Endodermal cell (in vitro differentiated cells): ENCODE results near the gene LRRC23. TPM values are rescaled to one million over a fixed set of nuclear protein-coding genes. Genes with fewer than 3 reads are reported as not detected.
"Not testable (repeated sequence)": the region's sequence is repeated elsewhere in the genome, so short reads cannot be mapped to it uniquely, and the experiment has no call there.

Source experiments
- DNase-seq: peaks from one replicate; pipeline ENCODE4 v3.0.0-alpha.2; 2017
- H3K27ac ChIP-seq: 2 replicates; pipeline ENCODE4 v1.5.1; 2013; ENCODE audit warnings: mild to moderate bottlenecking, low read depth, low read length, moderate library complexity
- H3K27me3 ChIP-seq: 2 replicates; pipeline ENCODE4 v1.6.1; 2013; ENCODE audit warnings: mild to moderate bottlenecking, low read length, moderate library complexity; ENCODE audit not compliant: insufficient read depth, control insufficient read depth, poor library complexity, severe bottlenecking
- H3K36me3 ChIP-seq: 2 replicates; pipeline ENCODE4 v1.7.0; 2013; ENCODE audit warnings: mild to moderate bottlenecking, low read length, moderate library complexity; ENCODE audit not compliant: control insufficient read depth, insufficient read depth
- H3K4me1 ChIP-seq: one replicate; pipeline ENCODE4 v1.7.0; 2013; ENCODE audit warnings: low read length; ENCODE audit not compliant: control insufficient read depth, insufficient read depth
- H3K4me3 ChIP-seq: 2 replicates; pipeline ENCODE4 v1.5.1; 2013; ENCODE audit warnings: mild to moderate bottlenecking, low read length, moderate library complexity
- H3K9ac ChIP-seq: 2 replicates; pipeline ENCODE4 v1.6.1; 2013; ENCODE audit warnings: mild to moderate bottlenecking, low read length, moderate library complexity; ENCODE audit not compliant: poor library complexity, severe bottlenecking; ENCODE audit errors: extremely low read depth
- H3K9me3 ChIP-seq: 2 replicates; pipeline ENCODE4 v1.6.1; 2013; ENCODE audit warnings: mild to moderate bottlenecking, low read length, moderate library complexity; ENCODE audit not compliant: control insufficient read depth
- H3K27ac Mint-ChIP-seq: 2 replicates; pipeline ENCODE4 v1.8.0; 2020; ENCODE audit warnings: mixed read lengths
- H3K27me3 Mint-ChIP-seq: 2 replicates; pipeline ENCODE4 v1.8.0; 2021; ENCODE audit warnings: mild to moderate bottlenecking, mixed read lengths; ENCODE audit not compliant: insufficient read depth
- H3K36me3 Mint-ChIP-seq: 2 replicates; pipeline ENCODE4 v1.8.0; 2020; ENCODE audit warnings: low read depth, mixed read lengths
- H3K4me1 Mint-ChIP-seq: 2 replicates; pipeline ENCODE4 v1.8.0; 2020; ENCODE audit warnings: mixed read lengths
- H3K4me3 Mint-ChIP-seq: 2 replicates; pipeline ENCODE4 v1.8.0; 2020; ENCODE audit warnings: mild to moderate bottlenecking, moderate library complexity, mixed read lengths
- H3K9me3 Mint-ChIP-seq: 2 replicates; pipeline ENCODE4 v1.8.0; 2020; ENCODE audit warnings: mild to moderate bottlenecking, mixed read lengths
- WGBS, 2 experiments: methylation state at CpG; one replicate each; pipeline versions ENCODE4 v1.1.5 to v1.1.7; 2013; ENCODE audit warnings: missing lambda C conversion rate in 2 of 2, mixed read lengths in 1 of 2; ENCODE audit not compliant: insufficient coverage in 1 of 2, insufficient read length in 1 of 2; 5-methylcytosine and 5-hydroxymethylcytosine counted together
- total RNA-seq, 2 donors: library from RNA; stranded (reverse); fragmentation: NEBNext Ultra II Directional in 1 of 2; extraction: Animal tissue kit (Norgen Biotek cat#: 25700) in 1 of 2; gene quantifications; 2 replicates in 1 of 2; 3 replicates in 1 of 2; pipeline ENCODE4 v1.2.1, GENCODE V29; 2021
- TF ChIP-seq, protein P1 (sequence below): fragments of 200-600 bp; sonication (generic); conservative IDR thresholded peaks from 2 replicates; pipeline ENCODE4 v1.5.0; 2021; ENCODE audit warnings: antibody characterized with exemption, mild to moderate bottlenecking

LRRC23 gene
- total RNA-seq, 2 donors from 2014 or later: 7.8 to 11.5 TPM

DNA sequence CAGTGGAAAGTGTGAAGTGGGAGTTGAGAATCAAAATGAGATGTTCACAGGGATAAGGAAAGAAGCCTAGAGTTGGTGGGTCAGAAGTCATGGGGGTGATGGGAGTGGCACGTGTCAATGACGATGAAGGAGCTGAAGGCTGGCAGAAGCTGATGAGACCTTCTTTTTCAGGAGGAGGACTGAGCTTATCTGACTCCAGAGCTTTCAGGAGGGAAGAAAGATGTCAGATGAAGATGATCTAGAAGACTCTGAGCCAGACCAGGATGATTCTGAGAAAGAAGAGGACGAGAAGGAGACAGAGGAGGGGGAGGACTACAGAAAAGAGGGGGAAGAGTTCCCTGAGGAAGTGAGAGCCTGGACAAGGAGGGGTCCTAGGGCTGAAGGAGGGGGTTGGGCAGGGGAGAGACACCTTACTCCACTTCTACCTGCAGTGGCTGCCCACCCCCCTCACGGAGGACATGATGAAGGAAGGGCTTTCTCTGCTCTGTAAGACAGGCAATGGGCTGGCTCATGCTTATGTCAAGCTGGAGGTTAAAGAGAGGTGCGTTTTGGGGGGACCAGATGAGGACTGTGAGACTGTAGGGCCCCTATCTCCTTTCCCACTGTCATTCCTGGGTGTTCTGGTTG is 905 bp downstream of the LRRC23 start:
- no peak overlapping the region for H3K4me3 Mint-ChIP-seq
- peaks cover 11% of the 10 kb centered on the region for H3K27me3 Mint-ChIP-seq
- H3K4me1 Mint-ChIP-seq: peaks cover 13% of the 10 kb centered on the region
- peaks cover 7% of the 10 kb centered on the region for H3K4me1 ChIP-seq
- no peak for DNase-seq
- no peaks in the 10 kb centered on the region for H3K36me3 Mint-ChIP-seq
- peak overlapping the region; percentile 91 for H3K4me3 ChIP-seq
- H3K9me3 ChIP-seq: no peaks in the 10 kb centered on the region
- H3K27ac Mint-ChIP-seq: no peak overlapping the region
- H3K9me3 Mint-ChIP-seq: no peaks in the 10 kb centered on the region
- 71 to 92% methylated on average over 2 to 5 of the region's 5 CpGs for WGBS, 2 experiments
- peak overlapping the region; percentile 91 for H3K9ac ChIP-seq
- H3K27me3 ChIP-seq: no peaks in the 10 kb centered on the region
- peak overlapping the region; percentile 96 for H3K27ac ChIP-seq
- TF ChIP-seq, protein P1, sequence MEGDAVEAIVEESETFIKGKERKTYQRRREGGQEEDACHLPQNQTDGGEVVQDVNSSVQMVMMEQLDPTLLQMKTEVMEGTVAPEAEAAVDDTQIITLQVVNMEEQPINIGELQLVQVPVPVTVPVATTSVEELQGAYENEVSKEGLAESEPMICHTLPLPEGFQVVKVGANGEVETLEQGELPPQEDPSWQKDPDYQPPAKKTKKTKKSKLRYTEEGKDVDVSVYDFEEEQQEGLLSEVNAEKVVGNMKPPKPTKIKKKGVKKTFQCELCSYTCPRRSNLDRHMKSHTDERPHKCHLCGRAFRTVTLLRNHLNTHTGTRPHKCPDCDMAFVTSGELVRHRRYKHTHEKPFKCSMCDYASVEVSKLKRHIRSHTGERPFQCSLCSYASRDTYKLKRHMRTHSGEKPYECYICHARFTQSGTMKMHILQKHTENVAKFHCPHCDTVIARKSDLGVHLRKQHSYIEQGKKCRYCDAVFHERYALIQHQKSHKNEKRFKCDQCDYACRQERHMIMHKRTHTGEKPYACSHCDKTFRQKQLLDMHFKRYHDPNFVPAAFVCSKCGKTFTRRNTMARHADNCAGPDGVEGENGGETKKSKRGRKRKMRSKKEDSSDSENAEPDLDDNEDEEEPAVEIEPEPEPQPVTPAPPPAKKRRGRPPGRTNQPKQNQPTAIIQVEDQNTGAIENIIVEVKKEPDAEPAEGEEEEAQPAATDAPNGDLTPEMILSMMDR: no peak
- no peaks in the 10 kb centered on the region for H3K36me3 ChIP-seq

DNA sequence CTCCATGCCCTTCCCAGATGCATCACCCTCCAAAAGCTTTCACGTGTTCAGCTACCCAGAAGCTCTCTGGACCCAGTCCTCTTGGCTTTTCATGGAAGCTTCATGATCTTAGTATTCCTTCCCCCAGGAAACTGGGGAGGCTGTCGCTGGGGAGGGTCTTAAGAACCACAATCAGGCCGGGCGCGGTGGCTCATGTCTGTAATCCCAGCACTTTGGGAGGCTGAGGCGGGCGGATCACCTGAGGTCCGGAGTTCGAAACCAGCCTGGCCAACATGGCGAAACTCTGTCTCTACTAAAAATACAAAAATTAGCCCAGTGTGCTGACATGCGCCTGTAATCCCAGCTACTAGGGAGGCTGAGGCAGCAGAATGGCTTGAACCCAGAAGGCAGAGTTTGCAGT is 3.5 kb downstream of the LRRC23 start:
- not testable (repeated sequence) for H3K27ac ChIP-seq, H3K9me3 ChIP-seq, H3K9me3 Mint-ChIP-seq, H3K27ac Mint-ChIP-seq, DNase-seq, H3K4me1 ChIP-seq, H3K27me3 ChIP-seq, H3K9ac ChIP-seq, H3K36me3 ChIP-seq, H3K4me3 Mint-ChIP-seq, H3K36me3 Mint-ChIP-seq, H3K4me3 ChIP-seq
- H3K27me3 Mint-ChIP-seq: peaks cover 36% of the 10 kb centered on the region
- WGBS, 2 experiments: 94 to 95% methylated on average over 10 to 11 of the region's 11 CpGs
- H3K4me1 Mint-ChIP-seq: peaks cover 14% of the 10 kb centered on the region

DNA sequence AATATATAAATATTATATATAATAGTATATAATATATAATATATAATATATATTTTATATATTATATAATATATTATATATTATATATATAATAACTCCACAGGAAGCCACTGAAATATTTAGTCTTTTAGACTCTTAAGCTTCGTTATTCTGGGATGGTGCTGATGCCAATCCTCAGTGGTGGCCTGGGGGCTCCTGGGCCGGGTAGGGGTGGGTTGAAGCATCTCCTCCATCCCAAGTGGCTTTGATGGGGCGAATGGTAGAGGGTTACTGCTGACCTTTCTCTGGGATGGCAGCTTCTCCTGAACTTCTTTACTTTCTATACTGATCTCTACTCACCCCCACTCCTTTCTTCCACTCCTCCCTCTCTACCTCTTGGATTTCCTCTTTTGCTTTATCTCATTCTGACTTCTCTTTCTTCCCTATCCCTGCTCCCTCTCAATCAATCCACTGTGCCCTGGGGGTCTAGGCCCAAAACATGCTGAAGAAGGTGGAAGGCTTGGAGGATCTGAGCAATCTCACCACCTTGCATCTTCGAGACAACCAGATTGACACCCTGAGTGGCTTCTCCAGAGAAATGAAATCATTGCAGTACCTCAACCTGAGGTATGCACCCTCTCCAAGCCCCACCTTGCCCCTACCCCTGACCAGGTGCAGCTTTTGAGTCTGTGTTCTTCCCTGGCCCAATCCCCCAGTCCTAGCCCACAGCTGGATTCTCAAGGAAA is 5.0 kb downstream of the LRRC23 start:
- Histone ChIP-seq H3K36me3 (no peaks in the 10 kb centered on the region), H3K27me3 (peaks cover 11% of the 10 kb centered on the region), H3K9me3 (no peaks in the 10 kb centered on the region), H3K9ac (no peak overlapping the region), H3K4me1 (no peaks in the 10 kb centered on the region), H3K27ac (no peak overlapping the region), H3K4me3 (no peak overlapping the region)
- TF ChIP-seq, protein P1: no peak
- no peak for DNase-seq
- Mint-ChIP-seq H3K9me3 (no peaks in the 10 kb centered on the region), H3K4me3 (no peak overlapping the region), H3K27me3 (peaks cover 48% of the 10 kb centered on the region), H3K4me1 (peaks cover 14% of the 10 kb centered on the region), H3K36me3 (no peaks in the 10 kb centered on the region), H3K27ac (no peak overlapping the region)
- 88 to 94% methylated on average over 3 to 4 of the region's 4 CpGs for WGBS, 2 experiments
